ENCODE measurements around the gene SDCCAG8.

DNA sequence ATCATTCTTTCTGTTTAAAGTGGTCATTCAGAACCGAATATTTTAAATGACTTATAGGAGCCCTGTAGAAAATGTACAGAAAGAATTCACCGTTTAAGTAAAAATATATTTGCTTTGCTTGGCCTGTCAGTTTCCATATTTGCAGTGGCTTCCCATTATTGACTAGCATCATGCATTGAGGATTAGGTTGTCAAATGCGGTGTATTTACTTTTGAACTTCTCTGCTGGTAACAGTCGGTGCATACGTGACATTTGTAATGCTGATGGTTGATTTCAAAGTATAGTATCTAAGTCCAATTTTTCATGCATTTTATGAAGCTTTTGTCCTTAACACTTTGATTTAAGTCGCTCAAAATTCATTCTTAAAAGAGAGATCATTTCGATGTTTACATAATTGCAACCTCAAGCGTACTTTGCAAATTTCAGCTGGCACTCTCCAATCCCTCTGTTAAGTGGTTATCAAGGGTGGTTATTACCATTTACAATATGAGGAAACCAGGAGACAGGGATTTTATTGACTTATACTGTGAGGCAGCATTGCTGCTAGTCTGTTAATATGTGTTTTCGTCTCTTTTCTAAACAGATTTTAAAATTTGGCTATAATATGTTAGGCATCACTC lies 201.6 kb downstream of the SDCCAG8 start:
- TF ChIP-seq CTCF (IDR thresholded peaks at IDR 0.05; ENCODE audit: low read depth, low read length): no peak
- TF ChIP-seq, protein P1, sequence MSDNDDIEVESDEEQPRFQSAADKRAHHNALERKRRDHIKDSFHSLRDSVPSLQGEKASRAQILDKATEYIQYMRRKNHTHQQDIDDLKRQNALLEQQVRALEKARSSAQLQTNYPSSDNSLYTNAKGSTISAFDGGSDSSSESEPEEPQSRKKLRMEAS (IDR thresholded peaks at IDR 0.05; ENCODE audit: low read depth, low read length): no peak
- no peak for TF ChIP-seq MYC (IDR thresholded peaks at IDR 0.05; ENCODE audit: low read depth, low read length)
- TF ChIP-seq POLR2A (IDR thresholded peaks at IDR 0.05; ENCODE audit: extremely low read depth, insufficient read length): no peak
